Fibroblast of lung (primary cell): ENCODE data around the gene EPS8L2. TPM values are rescaled to one million over a fixed set of nuclear protein-coding genes. Genes with fewer than 3 reads are reported as not detected.

Source experiments
- DNase-seq, 2 donors: peaks; one replicate each; pipeline versions ENCODE4 v3.0.0 to v3.0.0-alpha.2; 2010; ENCODE audit warnings: low read depth in 2 of 2
- H2AFZ ChIP-seq: 2 replicates; pipeline ENCODE4 v1.5.1; 2012; ENCODE audit warnings: low read length, control low read depth, inconsistent platforms
- H3K27ac ChIP-seq: 2 replicates; pipeline ENCODE4 v1.5.1; 2011; ENCODE audit warnings: low read length, control low read depth; ENCODE audit not compliant: insufficient read depth
- H3K27me3 ChIP-seq: 2 replicates; pipeline ENCODE4 v1.5.1; 2011; ENCODE audit warnings: mild to moderate bottlenecking, low read length; ENCODE audit not compliant: control insufficient read depth, insufficient read depth
- H3K36me3 ChIP-seq: 2 replicates; pipeline ENCODE4 v1.5.1; 2011; ENCODE audit warnings: low read length; ENCODE audit not compliant: control insufficient read depth, insufficient read depth
- H3K4me1 ChIP-seq: 2 replicates; pipeline ENCODE4 v1.5.1; 2011; ENCODE audit warnings: low read length; ENCODE audit not compliant: control insufficient read depth, insufficient read depth; ENCODE audit errors: extremely low read depth
- H3K4me2 ChIP-seq: 2 replicates; pipeline ENCODE4 v1.5.1; 2011; ENCODE audit warnings: low read length, control low read depth; ENCODE audit not compliant: insufficient read depth; ENCODE audit errors: extremely low read depth
- H3K4me3 ChIP-seq, 4 experiments: fragments of 200-600 bp in 1 of 4; sonication (generic) in 1 of 4; replicated peaks in 1 of 4; 2 replicates each; pipeline ENCODE4 v1.5.1; 2011 to 2016; ENCODE audit warnings: low read length in 4 of 4, low read depth in 3 of 4, mild to moderate bottlenecking in 3 of 4, control low read depth in 2 of 4, inconsistent platforms in 1 of 4, mixed read lengths in 1 of 4; ENCODE audit not compliant: insufficient read depth in 1 of 4; ENCODE audit errors: control extremely low read depth in 1 of 4
- H3K79me2 ChIP-seq: 2 replicates; pipeline ENCODE4 v1.5.1; 2012; ENCODE audit warnings: mild to moderate bottlenecking, low read length, inconsistent platforms; ENCODE audit not compliant: control insufficient read depth, insufficient read depth
- H3K9ac ChIP-seq: 2 replicates; pipeline ENCODE4 v1.5.1; 2011; ENCODE audit warnings: mild to moderate bottlenecking, low read length, control low read depth; ENCODE audit not compliant: insufficient read depth
- H3K9me3 ChIP-seq: 2 replicates; pipeline ENCODE4 v1.5.1; 2012; ENCODE audit warnings: low read depth, low read length; ENCODE audit not compliant: control insufficient read depth, insufficient read depth
- H4K20me1 ChIP-seq: 2 replicates; pipeline ENCODE4 v1.5.1; 2011; ENCODE audit warnings: low read length; ENCODE audit not compliant: control insufficient read depth, insufficient read depth; ENCODE audit errors: extremely low read depth
- CTCF ChIP-seq, 2 donors: IDR thresholded peaks in 1 of 2; conservative IDR thresholded peaks in 1 of 2; 1 replicate in 1 of 2; 2 replicates in 1 of 2; pipeline ENCODE4 v1.5.1; 2011 to 2012; ENCODE audit warnings: low read length in 2 of 2, control low read depth in 1 of 2, inconsistent platforms in 1 of 2, low read depth in 1 of 2, mild to moderate bottlenecking in 1 of 2
- EZH2 ChIP-seq: IDR thresholded peaks from 2 replicates; pipeline ENCODE4 v1.5.1; 2012; ENCODE audit warnings: low read length, control low read depth, mild to moderate bottlenecking; ENCODE audit errors: missing control alignments
- polyA plus RNA-seq, 2 donors: library from polyadenylated mRNA; depleted of rRNA in 1 of 2; stranded (reverse) in 1 of 2; unstranded in 1 of 2; fragments of >200 nt; gene quantifications; 2 replicates each; pipeline ENCODE4 v1.2.1, GENCODE V29; 2011 to 2012; ENCODE audit warnings: missing spikeins in 1 of 2
- total RNA-seq: library from RNA; depleted of rRNA; stranded (reverse); fragments of >200 nt; gene quantifications from 2 replicates; pipeline ENCODE4 v1.2.1, GENCODE V29; 2014

Gene EPS8L2
- total and polyA plus RNA-seq, 2 donors (not counting 1 experiment from before 2014, with no cell fraction given) = 18.4 to 54.2 TPM

- DNase-seq = no peak
- Histone ChIP-seq H3K36me3 (peaks cover 6% of the 10 kb centered on the region), H3K9ac (no peak overlapping the region), H3K4me1 (no peaks in the 10 kb centered on the region), H3K4me2 (no peak overlapping the region), H4K20me1 (no peaks in the 10 kb centered on the region), H3K79me2 (peaks cover 3% of the 10 kb centered on the region), H3K4me3 (no peak overlapping the region), H3K27ac (no peak overlapping the region), H2AFZ (no peak overlapping the region), H3K27me3 (no peaks in the 10 kb centered on the region), H3K9me3 (no peaks in the 10 kb centered on the region)
- no peak for TF ChIP-seq EZH2
- no peak for TF ChIP-seq CTCF (conservative IDR thresholded peaks at IDR 0.05 in 1 of 2, IDR thresholded peaks at IDR 0.05 in 1 of 2; ENCODE audit: low read depth in 1 of 2, low read length in 2 of 2)
These were observed 48.3 kb upstream of the EPS8L2 start for GRCh38 chr11:657691-658126.

GRCh38 chr11:659532-660085 lies 46.4 kb upstream of the EPS8L2 start:
- DNase-seq = no peak
- Histone ChIP-seq H3K27me3 (no peaks in the 10 kb centered on the region), H3K9ac (no peak overlapping the region), H3K27ac (no peak overlapping the region), H3K9me3 (no peaks in the 10 kb centered on the region), H2AFZ (no peak overlapping the region), H3K4me1 (no peaks in the 10 kb centered on the region), H3K36me3 (peaks cover 6% of the 10 kb centered on the region), H3K79me2 (peaks cover 3% of the 10 kb centered on the region), H3K4me3 (no peak overlapping the region), H4K20me1 (no peaks in the 10 kb centered on the region), H3K4me2 (no peak overlapping the region)
- TF ChIP-seq EZH2 = no peak
- TF ChIP-seq CTCF (conservative IDR thresholded peaks at IDR 0.05 in 1 of 2, IDR thresholded peaks at IDR 0.05 in 1 of 2; ENCODE audit: low read depth in 1 of 2, low read length in 2 of 2) = no peak

DNA sequence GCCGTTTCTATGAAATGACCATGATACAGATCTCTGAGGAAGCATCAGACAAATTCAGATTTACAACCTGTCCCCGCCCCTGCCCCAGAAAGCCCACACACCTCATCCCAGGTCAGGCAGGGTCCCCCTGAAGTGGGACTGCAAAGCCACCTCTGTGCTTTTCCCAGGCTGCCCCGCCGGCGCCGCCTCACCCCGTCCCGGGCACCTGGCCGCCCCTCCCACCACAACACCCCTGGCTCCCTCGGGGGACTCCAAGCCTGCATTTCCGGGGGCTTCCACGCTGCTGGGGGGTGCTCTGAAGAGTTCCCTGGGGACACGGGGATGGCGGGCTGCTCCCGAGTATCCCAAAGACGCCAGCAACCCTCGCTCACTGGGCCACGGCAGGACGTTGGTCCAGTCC lies 45.8 kb upstream of the EPS8L2 start:
- Histone ChIP-seq H4K20me1 (no peaks in the 10 kb centered on the region), H3K4me1 (no peaks in the 10 kb centered on the region)
- no peak for DNase-seq

More for the DNA sequence above, 45.8 kb upstream of the EPS8L2 start:
- Histone ChIP-seq H2AFZ (no peak overlapping the region), H3K27ac (no peak overlapping the region), H3K4me3 (no peak overlapping the region), H3K9ac (no peak overlapping the region), H3K79me2 (peaks cover 3% of the 10 kb centered on the region), H3K36me3 (peaks cover 6% of the 10 kb centered on the region), H3K4me2 (no peak overlapping the region), H3K27me3 (no peaks in the 10 kb centered on the region), H3K9me3 (no peaks in the 10 kb centered on the region)
- TF ChIP-seq EZH2 (no peak), CTCF (conservative IDR thresholded peaks at IDR 0.05 in 1 of 2, IDR thresholded peaks at IDR 0.05 in 1 of 2; ENCODE audit: low read depth in 1 of 2, low read length in 2 of 2) (no peak)
